GM19328 (cell line): ENCODE data around the gene MYEOV.

Experiments used
- ATAC-seq: cut with Tn5 transposase; IDR thresholded peaks from one replicate; pipeline ENCODE4 v1.9.1; 2021; ENCODE audit warnings: mild to moderate bottlenecking, moderate library complexity; ENCODE audit not compliant: unreplicated experiment

The MYEOV gene

DNA sequence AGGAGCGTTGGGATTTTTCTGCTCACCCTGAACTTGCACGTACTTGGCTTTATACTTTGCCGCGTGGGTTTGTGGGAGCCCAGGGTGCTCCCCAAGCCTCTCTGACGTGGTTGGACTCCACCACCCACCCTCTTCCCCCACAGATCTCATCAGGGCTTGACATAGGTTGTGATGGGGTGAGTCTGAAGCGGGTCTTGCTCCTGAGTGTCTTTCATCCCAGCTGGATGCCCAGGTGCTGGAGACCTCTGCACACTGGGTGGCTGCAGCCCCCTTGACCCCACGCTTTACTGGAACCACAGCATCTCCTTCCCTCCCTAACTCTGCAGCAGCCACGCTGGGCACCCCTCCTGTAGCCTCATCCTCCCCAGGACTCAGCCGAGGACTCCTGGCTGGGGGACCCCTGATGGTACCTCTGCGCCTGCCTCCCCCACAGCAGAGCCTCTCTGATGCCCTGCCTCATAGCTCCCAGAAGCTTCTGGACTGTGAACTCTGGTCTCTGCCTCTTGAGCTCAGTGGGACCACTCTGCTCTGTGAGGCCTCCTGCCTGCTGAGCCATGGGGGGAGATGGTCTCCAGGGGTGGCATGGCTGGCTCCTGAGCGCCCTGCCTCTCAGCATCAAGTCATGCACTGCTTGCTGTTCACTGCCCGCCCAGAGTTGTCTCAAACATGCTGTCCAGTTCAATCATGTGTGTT, 45.2 kb downstream of the MYEOV start:
- ATAC-seq = no peak

DNA sequence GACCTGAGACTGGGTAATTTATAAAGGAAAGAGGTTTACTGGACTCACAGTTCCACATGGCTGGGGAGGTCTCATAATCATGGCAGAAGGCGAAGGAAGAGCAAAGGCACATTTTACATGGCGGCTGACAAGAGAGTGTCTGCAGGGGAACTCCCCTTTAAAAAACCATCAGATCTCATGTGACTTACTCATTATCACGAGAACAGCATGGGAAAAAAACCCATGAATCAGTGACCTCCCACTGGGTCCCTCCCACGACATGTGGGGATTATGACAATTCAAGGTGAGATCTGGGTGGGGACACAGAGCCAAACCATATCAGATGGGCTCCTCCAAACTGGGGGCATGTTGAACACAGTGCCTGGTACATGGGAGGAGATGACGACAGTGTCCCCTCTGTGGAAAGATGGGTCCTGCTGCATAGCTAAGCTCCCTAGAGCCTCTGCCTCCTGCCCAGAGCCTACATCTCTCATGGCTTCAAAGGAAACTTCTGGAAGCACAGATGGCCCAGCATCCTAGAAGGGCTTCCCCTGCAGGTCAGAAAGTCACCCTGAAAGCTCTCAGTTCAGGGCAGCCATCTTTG, 46.1 kb downstream of the MYEOV start:
- no peak for ATAC-seq

DNA sequence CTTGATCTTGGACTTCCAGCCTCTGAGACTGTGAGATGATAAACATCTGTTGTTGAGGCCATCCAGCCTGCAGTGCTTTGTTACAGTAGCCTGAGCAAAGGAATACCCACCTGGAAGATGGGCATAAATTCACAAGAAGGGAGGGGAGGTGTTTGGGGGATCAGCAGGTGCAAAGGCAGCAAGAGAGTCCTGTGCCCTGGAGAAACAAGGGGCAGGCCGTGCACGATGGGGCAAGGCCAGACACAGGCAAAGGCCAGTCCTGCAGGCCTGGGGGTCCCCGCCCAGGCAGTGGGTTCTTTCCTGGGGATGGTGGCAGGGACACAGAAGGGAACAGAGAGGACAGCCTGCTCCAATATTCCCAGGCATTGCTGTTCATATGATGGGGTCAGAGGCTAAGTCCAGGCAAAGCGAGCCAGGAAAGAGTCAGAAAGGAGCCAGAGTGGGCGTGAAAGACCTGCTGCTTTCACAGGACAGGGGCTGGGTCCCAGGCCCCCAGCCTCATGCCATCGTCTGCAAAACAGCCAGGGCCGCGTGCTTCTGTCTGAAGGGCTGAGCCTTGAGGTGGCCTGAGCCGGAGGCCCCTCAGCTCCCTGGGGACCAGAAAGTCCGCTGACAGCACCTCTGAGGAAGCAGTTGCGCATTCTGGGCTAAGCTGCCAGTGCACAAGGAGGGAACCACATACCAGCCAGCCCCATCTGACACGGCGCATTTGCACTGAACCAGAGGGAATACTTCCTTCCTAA, 48.8 kb downstream of the MYEOV start:
- ATAC-seq = no peak

DNA sequence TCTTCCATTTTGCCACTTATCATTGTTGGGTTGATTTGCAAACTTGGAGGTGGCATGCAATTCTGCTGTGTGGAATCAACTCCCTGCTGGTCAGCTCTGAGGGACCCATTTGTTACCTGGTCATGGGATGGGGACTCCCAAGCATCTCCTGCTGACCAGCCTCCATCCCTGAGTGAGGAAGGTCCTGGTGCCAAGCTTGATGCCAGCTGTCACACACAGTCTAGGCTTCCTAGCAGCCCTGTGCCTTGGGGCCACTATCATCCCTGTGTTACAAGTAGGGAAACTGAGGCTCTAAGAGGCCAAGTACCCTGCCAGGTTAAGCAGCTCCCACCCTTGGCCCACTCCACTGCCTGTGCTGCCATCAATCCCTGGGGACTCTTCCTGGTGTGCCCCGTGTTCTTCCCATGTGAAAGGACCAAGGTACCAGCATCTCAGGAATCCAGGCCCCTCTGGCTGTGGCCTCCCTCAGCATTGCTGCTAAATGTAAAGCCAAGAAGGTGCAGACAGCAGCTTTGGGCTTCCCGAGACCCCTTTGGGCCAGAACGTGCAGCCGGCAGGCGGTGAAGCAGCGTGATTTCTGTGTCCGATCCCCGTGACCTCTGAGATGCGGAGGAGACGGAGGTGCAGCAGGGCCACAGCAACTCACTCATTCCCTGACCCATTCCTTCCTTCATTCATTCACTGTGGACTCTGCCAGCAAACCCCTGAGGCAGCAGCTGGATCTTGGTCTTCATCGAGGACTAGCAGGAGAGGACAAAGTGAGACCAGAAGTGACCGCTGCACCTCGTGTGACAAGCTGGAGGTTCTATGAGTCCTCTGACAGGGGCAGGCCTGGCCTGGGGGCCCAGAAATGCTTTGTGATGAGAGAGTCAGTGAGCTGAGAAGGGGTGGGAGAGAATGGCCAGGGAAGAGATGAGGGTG, 49.7 kb downstream of the MYEOV start:
- no peak for ATAC-seq

DNA sequence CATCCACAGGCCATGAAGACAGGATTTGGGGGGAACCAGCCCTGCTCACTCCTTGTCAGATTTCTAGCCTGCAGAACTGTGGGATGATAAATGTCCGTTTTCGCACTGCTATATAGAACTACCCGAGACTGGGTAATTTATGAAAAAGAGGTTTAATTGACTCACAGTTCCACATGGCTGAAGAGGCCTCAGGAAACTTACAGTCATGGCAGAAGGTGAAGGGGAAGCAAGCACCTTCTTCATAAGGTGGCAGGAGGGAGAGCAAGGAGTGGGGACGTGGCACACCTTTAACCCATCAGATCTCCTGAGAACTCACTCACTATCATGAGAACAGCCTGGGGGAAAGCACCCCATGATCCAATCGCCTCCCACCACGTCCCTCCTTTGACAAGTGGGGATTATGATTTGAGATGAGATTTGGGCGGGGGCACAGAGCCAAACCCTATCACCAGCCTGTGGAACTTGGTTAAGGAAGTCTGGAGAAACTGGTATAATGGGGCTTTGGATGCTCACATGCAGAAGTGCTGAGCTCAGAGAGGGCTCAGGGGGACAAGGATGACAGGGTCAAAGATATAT, 50.7 kb downstream of the MYEOV start:
- no peak for ATAC-seq
